ENCODE measurements around the gene TXNRD2.

- TF ChIP-seq POLR2A (IDR thresholded peaks at IDR 0.05; ENCODE audit: low read depth, low read length) (no peak), POLR2AphosphoS5 (IDR thresholded peaks at IDR 0.05; ENCODE audit: low read depth, low read length) (no peak)
Observed at GRCh38 chr22:19891317-19892256, 50.0 kb downstream of the TXNRD2 start.
